ENCODE data around the gene VAV3. TPM values are rescaled to one million over a fixed set of nuclear protein-coding genes. Genes with fewer than 3 reads are reported as not detected.

The VAV3 gene
- polyA plus RNA-seq, 1 of the 3 experiments (the other 2 are of a cell fraction), result not detected

DNA sequence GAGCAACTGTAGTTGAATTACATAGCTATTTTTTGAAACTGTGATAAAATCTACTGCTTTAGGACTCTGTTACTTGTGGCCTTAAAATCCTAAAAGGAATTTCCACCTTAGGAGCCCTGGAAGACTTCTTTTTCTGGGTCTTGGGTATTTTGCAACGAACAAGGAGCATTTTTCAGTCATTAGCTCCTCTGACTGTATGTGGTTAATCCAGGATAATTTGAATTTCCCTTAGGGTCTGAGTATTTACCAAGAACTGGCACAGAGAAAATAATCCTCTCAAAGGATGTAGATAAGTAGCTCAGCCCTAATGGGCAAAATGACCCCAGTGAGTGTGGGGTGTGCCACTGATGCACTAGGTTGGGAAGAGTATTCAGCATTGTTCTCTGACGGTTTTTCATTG, 170.4 kb downstream of the VAV3 start:
- no peaks in the 10 kb centered on the region for H3K9me2 ChIP-seq
- ChIA-PET CTCF (interaction anchor here (0.9 to 25.0 kb wide), 3 partner anchors 12 to 330 kb away, joined by 3 to 597 read pairs (median 31); no protein-coding TSS in a partner anchor), POLR2A (no interaction called here)
- no peaks in the 10 kb centered on the region for H3F3A ChIP-seq (replicated peaks; ENCODE audit: insufficient read depth)
- no peak overlapping the region for H2AFZ ChIP-seq (ENCODE audit: low read depth)
- no peak overlapping the region for H3K4me3 ChIP-seq (ENCODE audit: low read depth in 2 of 2, low read length in 1 of 2)
- no peak overlapping the region for H3K27ac ChIP-seq (ENCODE audit: low read depth in 2 of 2, low read length in 1 of 2)
- H3K4me1 ChIP-seq (ENCODE audit: control insufficient read depth in 1 of 2, insufficient read depth in 2 of 2, low read depth in 1 of 2, low read length in 1 of 2), result no peaks in the 10 kb centered on the region; a peak in 2 of 4 replicates
- no peak overlapping the region for H3K9ac ChIP-seq
- no peaks in the 10 kb centered on the region for H4K20me1 ChIP-seq (ENCODE audit: insufficient read depth)
- no peaks in the 10 kb centered on the region for H3K36me3 ChIP-seq (replicated peaks in 1 of 2; ENCODE audit: control insufficient read depth in 1 of 2, insufficient read depth in 2 of 2, low read length in 1 of 2)
- H3K27me3 ChIP-seq (ENCODE audit: insufficient read depth), result no peaks in the 10 kb centered on the region
- H3K9me3 ChIP-seq, result no peaks in the 10 kb centered on the region
- no peaks in the 10 kb centered on the region for H3K79me2 ChIP-seq (ENCODE audit: insufficient read depth)
- no peak for DNase-seq
- TF ChIP-seq NRF1 (IDR thresholded peaks at IDR 0.05; ENCODE audit: low read depth, low read length), result no peak
- TF ChIP-seq, protein P1, sequence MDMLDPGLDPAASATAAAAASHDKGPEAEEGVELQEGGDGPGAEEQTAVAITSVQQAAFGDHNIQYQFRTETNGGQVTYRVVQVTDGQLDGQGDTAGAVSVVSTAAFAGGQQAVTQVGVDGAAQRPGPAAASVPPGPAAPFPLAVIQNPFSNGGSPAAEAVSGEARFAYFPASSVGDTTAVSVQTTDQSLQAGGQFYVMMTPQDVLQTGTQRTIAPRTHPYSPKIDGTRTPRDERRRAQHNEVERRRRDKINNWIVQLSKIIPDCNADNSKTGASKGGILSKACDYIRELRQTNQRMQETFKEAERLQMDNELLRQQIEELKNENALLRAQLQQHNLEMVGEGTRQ (IDR thresholded peaks at IDR 0.05; ENCODE audit: borderline replicate concordance, low read depth, low read length), result no peak
- no peak for TF ChIP-seq GABPA (IDR thresholded peaks at IDR 0.05; ENCODE audit: low read depth)
- WGBS (ENCODE audit: low lambda C conversion rate), result 25% methylated on average over 2 of the region's 2 CpGs
- no peak overlapping the region for H3K4me2 ChIP-seq

DNA sequence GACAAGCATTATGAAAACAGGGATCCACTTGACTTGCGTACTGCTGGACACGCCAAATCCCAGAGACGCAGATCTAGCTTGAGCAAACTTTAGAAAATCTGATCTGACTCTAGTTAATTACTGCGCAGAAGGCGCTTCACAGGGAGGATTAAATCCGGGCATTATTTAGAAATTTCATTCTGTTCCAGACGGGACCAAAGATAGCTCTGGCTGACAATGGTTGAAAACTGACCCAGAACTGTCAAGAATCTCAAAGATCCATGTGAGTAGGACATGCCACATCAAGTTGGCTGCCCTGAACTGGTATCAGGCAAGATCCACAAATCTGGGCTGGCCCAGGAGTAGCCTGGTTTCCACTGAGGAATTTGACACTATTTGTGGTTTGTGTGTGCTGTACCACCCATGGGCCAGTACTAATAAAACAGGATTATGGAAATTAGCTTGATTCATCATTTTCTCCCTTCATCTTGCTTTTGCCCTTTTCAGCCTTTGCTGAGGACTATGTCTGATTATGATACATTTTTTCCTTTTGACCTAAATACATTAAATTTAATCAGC, 171.0 kb downstream of the VAV3 start:
- no peaks in the 10 kb centered on the region for H3K79me2 ChIP-seq (ENCODE audit: insufficient read depth)
- H3K9ac ChIP-seq, result no peak overlapping the region
- H3K27me3 ChIP-seq (ENCODE audit: insufficient read depth), result no peaks in the 10 kb centered on the region
- WGBS (ENCODE audit: low lambda C conversion rate), result 75% methylated on average over 7 of the region's 7 CpGs
- no peaks in the 10 kb centered on the region for H3K9me2 ChIP-seq
- no peaks in the 10 kb centered on the region for H4K20me1 ChIP-seq (ENCODE audit: insufficient read depth)
- no peaks in the 10 kb centered on the region for H3F3A ChIP-seq (replicated peaks; ENCODE audit: insufficient read depth)
- CTCF ChIA-PET, result interaction anchor here (0.6 to 25.0 kb wide), 4 partner anchors 12 to 331 kb away, joined by 3 to 597 read pairs (median 17); no protein-coding TSS in a partner anchor
- H2AFZ ChIP-seq (ENCODE audit: low read depth), result no peak overlapping the region
- TF ChIP-seq, protein P2, sequence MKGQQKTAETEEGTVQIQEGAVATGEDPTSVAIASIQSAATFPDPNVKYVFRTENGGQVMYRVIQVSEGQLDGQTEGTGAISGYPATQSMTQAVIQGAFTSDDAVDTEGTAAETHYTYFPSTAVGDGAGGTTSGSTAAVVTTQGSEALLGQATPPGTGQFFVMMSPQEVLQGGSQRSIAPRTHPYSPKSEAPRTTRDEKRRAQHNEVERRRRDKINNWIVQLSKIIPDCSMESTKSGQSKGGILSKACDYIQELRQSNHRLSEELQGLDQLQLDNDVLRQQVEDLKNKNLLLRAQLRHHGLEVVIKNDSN (IDR thresholded peaks at IDR 0.05; ENCODE audit: borderline replicate concordance, low read depth), result no peak
- TF ChIP-seq, protein P3, sequence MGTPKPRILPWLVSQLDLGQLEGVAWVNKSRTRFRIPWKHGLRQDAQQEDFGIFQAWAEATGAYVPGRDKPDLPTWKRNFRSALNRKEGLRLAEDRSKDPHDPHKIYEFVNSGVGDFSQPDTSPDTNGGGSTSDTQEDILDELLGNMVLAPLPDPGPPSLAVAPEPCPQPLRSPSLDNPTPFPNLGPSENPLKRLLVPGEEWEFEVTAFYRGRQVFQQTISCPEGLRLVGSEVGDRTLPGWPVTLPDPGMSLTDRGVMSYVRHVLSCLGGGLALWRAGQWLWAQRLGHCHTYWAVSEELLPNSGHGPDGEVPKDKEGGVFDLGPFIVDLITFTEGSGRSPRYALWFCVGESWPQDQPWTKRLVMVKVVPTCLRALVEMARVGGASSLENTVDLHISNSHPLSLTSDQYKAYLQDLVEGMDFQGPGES (IDR thresholded peaks at IDR 0.05; ENCODE audit: low read depth, low read length), result no peak
- TF ChIP-seq, protein P1 (IDR thresholded peaks at IDR 0.05; ENCODE audit: borderline replicate concordance, low read depth, low read length), result no peak
- TF ChIP-seq GATA2 (CRISPR knock-in tag; IDR thresholded peaks at IDR 0.05) (no peak), POLR2AphosphoS5 (IDR thresholded peaks at IDR 0.05; ENCODE audit: low read depth, low read length) (no peak), MEF2A (IDR thresholded peaks at IDR 0.05; ENCODE audit: borderline replicate concordance, low read depth) (no peak), SMC3 (IDR thresholded peaks at IDR 0.05; ENCODE audit: low read depth, low read length) (no peak), CHD2 (IDR thresholded peaks at IDR 0.05; ENCODE audit: low read length, partially characterized antibody) (no peak), EZH2phosphoT487 (IDR thresholded peaks at IDR 0.05; ENCODE audit: borderline replicate concordance, low read depth) (no peak)
- DNase-seq, result no peak
- H3K4me3 ChIP-seq (ENCODE audit: low read depth in 2 of 2, low read length in 1 of 2), result no peak overlapping the region
- no peak overlapping the region for H3K4me2 ChIP-seq
- H3K27ac ChIP-seq (ENCODE audit: low read depth in 2 of 2, low read length in 1 of 2), result no peak overlapping the region
- POLR2A ChIA-PET, result no interaction called here
- H3K36me3 ChIP-seq (replicated peaks in 1 of 2; ENCODE audit: control insufficient read depth in 1 of 2, insufficient read depth in 2 of 2, low read length in 1 of 2), result no peaks in the 10 kb centered on the region
- no peaks in the 10 kb centered on the region; a peak in 2 of 4 replicates for H3K4me1 ChIP-seq (ENCODE audit: control insufficient read depth in 1 of 2, insufficient read depth in 2 of 2, low read depth in 1 of 2, low read length in 1 of 2)
- no peaks in the 10 kb centered on the region for H3K9me3 ChIP-seq
